ENCODE measurements around the gene ARHGEF6. TPM values are rescaled to one million over a fixed set of nuclear protein-coding genes. Genes with fewer than 3 reads are reported as not detected.

Gene ARHGEF6
- total and polyA plus RNA-seq, 2 experiments from 2014 or later, result 4.3 to 7.7 TPM

DNA sequence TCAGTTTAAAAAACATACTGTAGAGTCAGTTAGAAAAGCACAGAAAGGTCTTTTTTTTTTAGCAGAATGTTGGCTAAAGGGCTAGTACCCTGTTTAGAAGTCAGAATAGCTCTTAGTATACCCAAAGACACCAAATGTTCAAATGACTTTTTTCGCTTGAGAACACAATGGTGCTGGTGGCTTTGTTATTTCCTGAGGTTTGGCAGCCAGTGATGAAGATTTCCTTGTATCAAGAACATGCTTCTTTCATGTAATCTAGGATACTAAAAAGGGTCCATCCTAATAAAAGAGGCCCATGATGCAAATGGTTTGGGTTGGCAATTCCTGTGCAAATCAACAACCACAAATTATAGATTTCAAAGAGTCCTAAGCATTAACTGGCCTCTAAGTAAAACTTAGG is 153.8 kb downstream of the ARHGEF6 start:
- in situ Hi-C loops (cut with MboI), result no loop called here
- H3K27ac ChIP-seq, result no peak overlapping the region
- no peak overlapping the region for H2AFZ ChIP-seq
- TF ChIP-seq EZH2phosphoT487 (IDR thresholded peaks at IDR 0.05; ENCODE audit: insufficient read depth, low read depth) (no peak), EZH2 (IDR thresholded peaks at IDR 0.05; ENCODE audit: insufficient read depth, poor library complexity, severe bottlenecking) (no peak)
- H3K27me3 ChIP-seq (replicated peaks; ENCODE audit: insufficient read depth), result no peaks in the 10 kb centered on the region
- no peaks in the 10 kb centered on the region for H3K9me2 ChIP-seq (ENCODE audit: insufficient read depth)
- H3K4me3 ChIP-seq, result no peak overlapping the region
- no peaks in the 10 kb centered on the region for H3K9me3 ChIP-seq (ENCODE audit: low read depth)
- no peaks in the 10 kb centered on the region for H4K20me1 ChIP-seq (ENCODE audit: insufficient read depth)
- H3K4me2 ChIP-seq (ENCODE audit: unreplicated experiment), result no peak overlapping the region
- H3K9ac ChIP-seq, result no peak overlapping the region
- H3K36me3 ChIP-seq (ENCODE audit: low read depth), result no peaks in the 10 kb centered on the region
- no peak for DNase-seq
- no peaks in the 10 kb centered on the region for H3K79me2 ChIP-seq (ENCODE audit: insufficient read depth)
- 38 to 62% methylated on average over 1 of the region's 1 CpG for WGBS, 2 experiments (ENCODE audit: low coverage in 1 of 2, low lambda C conversion rate in 2 of 2, missing lambda C conversion rate in 2 of 2)
- no peaks in the 10 kb centered on the region for H3F3A ChIP-seq (ENCODE audit: insufficient read depth)
- H3K4me1 ChIP-seq (ENCODE audit: insufficient read depth), result no peaks in the 10 kb centered on the region

DNA sequence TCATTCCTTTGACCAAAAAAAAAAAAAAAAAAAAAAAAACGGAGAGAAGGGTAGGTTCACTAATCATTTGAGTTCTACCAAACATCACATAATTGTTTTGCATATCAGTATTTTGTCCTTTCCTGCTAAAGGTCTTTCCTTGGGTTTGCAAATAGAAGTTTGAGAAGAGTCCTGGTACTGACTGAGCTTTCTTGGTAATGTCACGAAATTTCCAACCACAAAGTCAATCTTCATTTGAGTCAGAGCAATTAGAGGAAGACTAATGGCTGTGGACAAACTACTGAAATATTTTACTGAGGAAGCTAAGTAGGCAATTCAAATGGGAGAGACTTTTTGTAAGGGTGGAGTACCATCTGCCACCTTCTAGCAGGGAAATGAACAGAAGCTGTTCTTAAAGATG is 154.5 kb downstream of the ARHGEF6 start:
- Histone ChIP-seq H3K27ac (no peak overlapping the region), H3K9ac (no peak overlapping the region), H2AFZ (no peak overlapping the region), H3K4me2 (ENCODE audit: unreplicated experiment) (no peak overlapping the region), H3F3A (ENCODE audit: insufficient read depth) (no peaks in the 10 kb centered on the region), H3K9me2 (ENCODE audit: insufficient read depth) (no peaks in the 10 kb centered on the region), H3K4me3 (no peak overlapping the region), H3K4me1 (ENCODE audit: insufficient read depth) (no peaks in the 10 kb centered on the region), H3K27me3 (replicated peaks; ENCODE audit: insufficient read depth) (no peaks in the 10 kb centered on the region), H3K36me3 (ENCODE audit: low read depth) (no peaks in the 10 kb centered on the region), H4K20me1 (ENCODE audit: insufficient read depth) (no peaks in the 10 kb centered on the region), H3K79me2 (ENCODE audit: insufficient read depth) (no peaks in the 10 kb centered on the region), H3K9me3 (ENCODE audit: low read depth) (no peaks in the 10 kb centered on the region)
- in situ Hi-C loops (cut with MboI), result no loop called here
- 16 to 27% methylated on average over 2 of the region's 2 CpGs for WGBS, 2 experiments (ENCODE audit: low coverage in 1 of 2, low lambda C conversion rate in 2 of 2, missing lambda C conversion rate in 2 of 2)
- no peak for DNase-seq
- no peak for TF ChIP-seq EZH2 (IDR thresholded peaks at IDR 0.05; ENCODE audit: insufficient read depth, poor library complexity, severe bottlenecking)
- TF ChIP-seq EZH2phosphoT487 (IDR thresholded peaks at IDR 0.05; ENCODE audit: insufficient read depth, low read depth), result no peak

DNA sequence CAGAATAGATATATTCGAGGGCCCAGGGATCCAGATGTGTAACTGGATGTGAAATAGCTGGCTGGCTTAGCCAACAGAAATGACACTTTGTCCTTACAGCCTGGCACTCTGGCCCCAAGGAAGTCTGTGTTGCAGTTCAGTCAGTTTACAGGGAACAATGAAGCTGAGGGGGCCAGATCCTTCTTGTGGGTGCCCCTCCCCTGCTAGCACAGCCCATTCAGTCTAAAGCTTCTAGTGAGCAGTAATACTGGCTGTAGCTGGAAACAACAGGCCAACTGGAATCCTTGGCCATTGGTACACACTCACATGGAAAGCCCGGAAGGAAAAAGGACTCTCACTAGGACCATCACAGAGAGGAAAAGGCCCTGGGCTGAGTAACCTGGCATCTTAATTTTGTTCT is 155.5 kb downstream of the ARHGEF6 start:
- Histone ChIP-seq H3K36me3 (ENCODE audit: low read depth) (no peaks in the 10 kb centered on the region), H4K20me1 (ENCODE audit: insufficient read depth) (no peaks in the 10 kb centered on the region), H3K27ac (no peak overlapping the region), H2AFZ (no peak overlapping the region), H3K4me1 (ENCODE audit: insufficient read depth) (no peaks in the 10 kb centered on the region), H3K79me2 (ENCODE audit: insufficient read depth) (no peaks in the 10 kb centered on the region), H3K4me2 (ENCODE audit: unreplicated experiment) (no peak overlapping the region), H3K9ac (no peak overlapping the region), H3K4me3 (no peak overlapping the region), H3K9me3 (ENCODE audit: low read depth) (no peaks in the 10 kb centered on the region), H3F3A (ENCODE audit: insufficient read depth) (no peaks in the 10 kb centered on the region), H3K9me2 (ENCODE audit: insufficient read depth) (no peaks in the 10 kb centered on the region), H3K27me3 (replicated peaks; ENCODE audit: insufficient read depth) (no peaks in the 10 kb centered on the region)
- no peak for DNase-seq
- in situ Hi-C loops (cut with MboI), result no loop called here
- WGBS, 2 experiments (ENCODE audit: low coverage in 1 of 2, low lambda C conversion rate in 2 of 2, missing lambda C conversion rate in 2 of 2), result 30 to 38% methylated on average over 2 of the region's 2 CpGs
- TF ChIP-seq EZH2 (IDR thresholded peaks at IDR 0.05; ENCODE audit: insufficient read depth, poor library complexity, severe bottlenecking) (no peak), EZH2phosphoT487 (IDR thresholded peaks at IDR 0.05; ENCODE audit: insufficient read depth, low read depth) (no peak)

DNA sequence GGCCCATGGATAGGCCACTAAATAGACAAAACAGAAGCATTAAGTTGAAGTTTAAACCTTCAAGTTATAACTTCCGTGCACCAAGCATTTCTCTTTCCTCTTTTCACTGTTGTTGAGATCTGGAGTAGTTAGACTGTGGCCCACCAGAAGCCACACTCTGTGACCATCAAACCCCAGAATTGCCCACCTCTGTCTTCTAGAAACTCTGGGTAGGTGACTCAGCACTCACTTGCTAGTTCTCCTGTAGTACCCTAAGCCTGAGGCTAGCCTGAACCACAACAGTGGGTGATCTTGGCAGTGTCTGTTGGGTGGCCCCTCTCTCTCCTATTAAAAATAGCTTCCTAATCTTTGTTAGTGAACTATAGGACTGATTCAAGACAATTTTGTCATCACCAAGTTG is 157.3 kb downstream of the ARHGEF6 start:
- 20 to 80% methylated on average over 1 of the region's 1 CpG for WGBS, 2 experiments (ENCODE audit: low coverage in 1 of 2, low lambda C conversion rate in 2 of 2, missing lambda C conversion rate in 2 of 2)
- DNase-seq, result no peak
- in situ Hi-C loops (cut with MboI), result no loop called here

DNA sequence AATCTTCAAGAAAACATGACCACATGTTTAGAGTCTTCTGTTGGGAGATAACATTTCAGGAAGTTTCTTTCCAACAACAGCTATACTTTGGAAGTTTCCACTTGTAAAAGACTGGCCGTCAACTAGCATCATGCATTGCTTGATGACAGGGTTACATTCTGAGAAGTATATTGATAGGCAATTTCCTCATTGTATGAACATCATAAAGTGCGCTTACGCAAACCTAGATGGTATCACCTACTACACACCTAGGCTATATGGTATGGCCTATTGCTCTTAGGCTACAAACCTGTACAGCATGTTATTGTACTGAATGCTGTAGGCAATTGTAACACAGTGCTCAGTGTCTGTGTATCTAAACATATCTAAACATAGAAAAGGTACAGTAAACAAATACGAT is 158.2 kb downstream of the ARHGEF6 start:
- Histone ChIP-seq H4K20me1 (ENCODE audit: insufficient read depth) (no peaks in the 10 kb centered on the region), H3K36me3 (ENCODE audit: low read depth) (no peaks in the 10 kb centered on the region), H3F3A (ENCODE audit: insufficient read depth) (no peaks in the 10 kb centered on the region), H3K9me3 (ENCODE audit: low read depth) (no peaks in the 10 kb centered on the region), H3K9ac (no peak overlapping the region), H3K27me3 (replicated peaks; ENCODE audit: insufficient read depth) (no peaks in the 10 kb centered on the region), H3K9me2 (ENCODE audit: insufficient read depth) (no peaks in the 10 kb centered on the region), H2AFZ (no peak overlapping the region), H3K4me1 (ENCODE audit: insufficient read depth) (no peaks in the 10 kb centered on the region), H3K4me2 (ENCODE audit: unreplicated experiment) (no peak overlapping the region), H3K79me2 (ENCODE audit: insufficient read depth) (no peaks in the 10 kb centered on the region), H3K27ac (no peak overlapping the region), H3K4me3 (no peak overlapping the region)
- WGBS, 2 experiments (ENCODE audit: low coverage in 1 of 2, low lambda C conversion rate in 2 of 2, missing lambda C conversion rate in 2 of 2), result 79 to 82% methylated on average over 4 of the region's 4 CpGs
- in situ Hi-C loops (cut with MboI), result no loop called here
- TF ChIP-seq EZH2phosphoT487 (IDR thresholded peaks at IDR 0.05; ENCODE audit: insufficient read depth, low read depth) (no peak), EZH2 (IDR thresholded peaks at IDR 0.05; ENCODE audit: insufficient read depth, poor library complexity, severe bottlenecking) (no peak)
- DNase-seq, result no peak

More for the DNA sequence above, 157.3 kb downstream of the ARHGEF6 start:
- Histone ChIP-seq H3K36me3 (ENCODE audit: low read depth) (no peaks in the 10 kb centered on the region), H3K27me3 (replicated peaks; ENCODE audit: insufficient read depth) (no peaks in the 10 kb centered on the region), H3K4me1 (ENCODE audit: insufficient read depth) (no peaks in the 10 kb centered on the region), H3K9ac (no peak overlapping the region), H3K9me2 (ENCODE audit: insufficient read depth) (no peaks in the 10 kb centered on the region), H3K4me2 (ENCODE audit: unreplicated experiment) (no peak overlapping the region), H3K9me3 (ENCODE audit: low read depth) (no peaks in the 10 kb centered on the region), H3K79me2 (ENCODE audit: insufficient read depth) (no peaks in the 10 kb centered on the region), H3K4me3 (no peak overlapping the region), H3K27ac (no peak overlapping the region), H3F3A (ENCODE audit: insufficient read depth) (no peaks in the 10 kb centered on the region), H2AFZ (no peak overlapping the region), H4K20me1 (ENCODE audit: insufficient read depth) (no peaks in the 10 kb centered on the region)
- TF ChIP-seq EZH2 (IDR thresholded peaks at IDR 0.05; ENCODE audit: insufficient read depth, poor library complexity, severe bottlenecking), result no peak
- no peak for TF ChIP-seq EZH2phosphoT487 (IDR thresholded peaks at IDR 0.05; ENCODE audit: insufficient read depth, low read depth)
